GM12891 (cell line): Measurements from ENCODE around the gene C6orf52.

Experiments used
- POLR2A ChIP-seq: IDR thresholded peaks from 2 replicates; pipeline ENCODE4 v1.6.1; 2011; ENCODE audit warnings: low read depth, low read length, control low read depth
- POLR2AphosphoS5 ChIP-seq: IDR thresholded peaks from 2 replicates; pipeline ENCODE4 v1.6.1; 2011; ENCODE audit warnings: low read depth, low read length, control low read depth
- POU2F2 ChIP-seq: IDR thresholded peaks from 2 replicates; pipeline ENCODE4 v1.6.1; 2011; ENCODE audit warnings: low read depth, mild to moderate bottlenecking, control low read depth, low read length, moderate library complexity
- SPI1 ChIP-seq: IDR thresholded peaks from 2 replicates; pipeline ENCODE4 v1.6.1; 2011; ENCODE audit warnings: low read depth, low read length, control low read depth
- TAF1 ChIP-seq: IDR thresholded peaks from 2 replicates; pipeline ENCODE4 v1.6.1; 2011; ENCODE audit warnings: low read depth, low read length, control low read depth

DNA sequence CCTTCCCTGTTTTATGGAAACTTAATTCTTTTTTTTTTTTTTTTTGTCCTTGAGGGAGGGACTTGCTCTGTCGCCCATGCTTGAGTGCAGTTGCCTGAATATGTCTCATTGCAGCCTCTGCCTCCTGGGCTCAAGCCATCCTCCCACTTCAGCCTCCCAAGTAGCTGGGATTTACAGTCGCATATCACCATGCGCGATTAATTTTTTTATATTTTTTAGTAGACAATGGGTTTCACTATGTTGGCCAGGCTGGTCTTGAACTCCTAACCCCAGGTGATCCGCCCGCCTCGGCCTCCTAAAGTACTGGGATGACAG lies 29.1 kb upstream of the C6orf52 start:
- TF ChIP-seq POLR2A (no peak), POLR2AphosphoS5 (no peak), SPI1 (no peak), TAF1 (no peak), POU2F2 (no peak)
